SK-N-SH (cell line): ENCODE results near the gene DISP1. TPM values are rescaled to one million over a fixed set of nuclear protein-coding genes. Genes with fewer than 3 reads are reported as not detected.

Source experiments
- CTCF ChIA-PET: fragments of 300-600, 350-600 bp; formaldehyde crosslinking; extraction: SDS; loops from one replicate; lab custom pipeline; 2021; lab: Yijun Ruan, JAX
- POLR2A ChIA-PET: fragments of 350-600 bp; sonication (Branson Sonifier 250); formaldehyde crosslinking; extraction: SDS; loops from one replicate; lab custom pipeline; 2020; ENCODE audit warnings: antibody characterized with exemption, inconsistent platforms; lab: Yijun Ruan, JAX
- DNase-seq: peaks from one replicate; pipeline ENCODE4 v3.0.0; 2012
- H2AFZ ChIP-seq: fragments of 200-600 bp; sonication (generic); 2 replicates; pipeline ENCODE4 v1.8.1; 2016; ENCODE audit warnings: antibody characterized with exemption, mild to moderate bottlenecking, low read depth
- H3F3A ChIP-seq: fragments of 200-600 bp; sonication (generic); replicated peaks from 2 replicates; pipeline ENCODE3; 2016; ENCODE audit warnings: antibody characterized with exemption, mild to moderate bottlenecking; ENCODE audit not compliant: insufficient read depth
- H3K27ac ChIP-seq, 2 experiments: fragments of 200-500 bp in 1 of 2; fragments of 200-600 bp in 1 of 2; sonication (Bioruptor generic) in 1 of 2; sonication (generic), shearing (Covaris generic) in 1 of 2; 2 replicates each; pipeline versions ENCODE4 v1.5.1 to v1.6.1; 2014 to 2016; ENCODE audit warnings: low read depth in 2 of 2, inconsistent platforms in 1 of 2, low read length in 1 of 2, mild to moderate bottlenecking in 1 of 2, mixed read lengths in 1 of 2
- H3K27me3 ChIP-seq: fragments of 200-600 bp; sonication (generic), shearing (Covaris generic); 2 replicates; pipeline ENCODE4 v1.6.1; 2016; ENCODE audit warnings: mixed run types; ENCODE audit not compliant: insufficient read depth
- H3K36me3 ChIP-seq, 2 experiments: fragments of 200-500 bp in 1 of 2; fragments of 200-600 bp in 1 of 2; sonication (Bioruptor generic) in 1 of 2; sonication (generic) in 1 of 2; replicated peaks in 1 of 2; 2 replicates each; pipeline versions ENCODE3 to v1.5.1; 2014 to 2016; ENCODE audit warnings: low read length in 1 of 2, mild to moderate bottlenecking in 1 of 2; ENCODE audit not compliant: insufficient read depth in 2 of 2, control insufficient read depth in 1 of 2
- H3K4me1 ChIP-seq, 2 experiments: fragments of 200-500 bp in 1 of 2; fragments of 200-600 bp in 1 of 2; sonication (Bioruptor generic) in 1 of 2; sonication (generic), shearing (Covaris generic) in 1 of 2; 2 replicates each; pipeline versions ENCODE4 v1.5.1 to v1.6.1; 2014 to 2016; ENCODE audit warnings: low read depth in 1 of 2, low read length in 1 of 2, mixed run types in 1 of 2; ENCODE audit not compliant: insufficient read depth in 2 of 2, control insufficient read depth in 1 of 2
- H3K4me2 ChIP-seq: fragments of 200-600 bp; sonication (generic), shearing (Covaris generic); 2 replicates; pipeline ENCODE4 v1.6.1; 2017; ENCODE audit warnings: mixed run types
- H3K4me3 ChIP-seq, 2 experiments: fragments of 200-500 bp in 1 of 2; fragments of 200-600 bp in 1 of 2; sonication (Bioruptor generic) in 1 of 2; sonication (generic), shearing (Covaris generic) in 1 of 2; 2 replicates each; pipeline versions ENCODE4 v1.5.1 to v1.8.1; 2014 to 2016; ENCODE audit warnings: low read depth in 2 of 2, inconsistent platforms in 1 of 2, low read length in 1 of 2, mild to moderate bottlenecking in 1 of 2, mixed read lengths in 1 of 2, moderate library complexity in 1 of 2
- H3K79me2 ChIP-seq: fragments of 200-600 bp; sonication (generic); 2 replicates; pipeline ENCODE4 v1.8.1; 2017; ENCODE audit warnings: mild to moderate bottlenecking; ENCODE audit not compliant: insufficient read depth
- H3K9ac ChIP-seq: fragments of 200-600 bp; sonication (generic); 2 replicates; pipeline ENCODE4 v1.6.1; 2017; ENCODE audit warnings: mixed run types
- H3K9me2 ChIP-seq: fragments of 200-600 bp; sonication (generic); 2 replicates; pipeline ENCODE4 v1.6.1; 2017; ENCODE audit warnings: mixed run types
- H3K9me3 ChIP-seq: fragments of 200-600 bp; sonication (generic); 2 replicates; pipeline ENCODE4 v1.6.1; 2017; ENCODE audit warnings: mixed run types, mild to moderate bottlenecking, moderate library complexity
- H4K20me1 ChIP-seq: fragments of 200-600 bp; sonication (generic); 2 replicates; pipeline ENCODE4 v1.6.1; 2017; ENCODE audit warnings: mild to moderate bottlenecking, mixed run types; ENCODE audit not compliant: insufficient read depth
- CHD2 ChIP-seq: fragments of 150-350 bp; IDR thresholded peaks from 2 replicates; pipeline ENCODE4 v1.6.1; 2018; ENCODE audit warnings: low read length; ENCODE audit not compliant: partially characterized antibody
- ELF1 ChIP-seq: IDR thresholded peaks from 2 replicates; pipeline ENCODE4 v1.4.0; 2012
- FOXJ3 ChIP-seq: sonication (generic); formaldehyde crosslinking; IDR thresholded peaks from 2 replicates; pipeline ENCODE4 v1.5.1; 2020; ENCODE audit warnings: mild to moderate bottlenecking, missing genetic modification reagents
- JUND ChIP-seq: IDR thresholded peaks from 2 replicates; pipeline ENCODE4 v1.4.0; 2012
- MXI1 ChIP-seq: IDR thresholded peaks from 2 replicates; pipeline ENCODE4 v1.6.1; 2012; ENCODE audit warnings: mild to moderate bottlenecking, low read depth, low read length, improper control_type of control experiment
- POLR2AphosphoS5 ChIP-seq: IDR thresholded peaks from 2 replicates; pipeline ENCODE4 v1.6.1; 2012; ENCODE audit warnings: low read depth, low read length
- RCOR1 ChIP-seq: fragments of 150-350 bp; IDR thresholded peaks from 2 replicates; pipeline ENCODE4 v1.6.1; 2017; ENCODE audit warnings: antibody characterized with exemption, low read length
- RFX5 ChIP-seq: IDR thresholded peaks from 2 replicates; pipeline ENCODE4 v1.6.1; 2012; ENCODE audit warnings: mild to moderate bottlenecking, improper control_type of control experiment, low read length
- TEAD4 ChIP-seq: IDR thresholded peaks from 2 replicates; pipeline ENCODE4 v1.4.0; 2012; ENCODE audit warnings: mild to moderate bottlenecking, borderline replicate concordance; ENCODE audit not compliant: insufficient read depth
- YY1 ChIP-seq: IDR thresholded peaks from 2 replicates; pipeline ENCODE4 v1.4.0; 2012; ENCODE audit warnings: low read depth, mild to moderate bottlenecking
- WGBS: methylation state at CpG from one replicate; pipeline ENCODE4 v1.1.6; 2017; ENCODE audit warnings: low lambda C conversion rate; 5-methylcytosine and 5-hydroxymethylcytosine counted together
- polyA plus RNA-seq, 3 experiments: library from polyadenylated mRNA; depleted of rRNA; stranded (reverse); fragments of >200 nt; gene quantifications; 2 replicates each; pipeline ENCODE4 v1.2.3, GENCODE V29; 2012
- TF ChIP-seq, protein P1 (sequence below): fragments of 150-350 bp; IDR thresholded peaks from 2 replicates; pipeline ENCODE4 v1.6.1; 2016; ENCODE audit warnings: mild to moderate bottlenecking, low read depth, low read length
- TF ChIP-seq, protein P2 (sequence below): IDR thresholded peaks from 2 replicates; pipeline ENCODE4 v1.6.1; 2012; ENCODE audit warnings: mild to moderate bottlenecking, low read depth, low read length, moderate library complexity
- TF ChIP-seq, protein P3 (sequence below): fragments of 150-350 bp; IDR thresholded peaks from 2 replicates; pipeline ENCODE4 v1.6.1; 2017; ENCODE audit warnings: antibody characterized with exemption, low read length, low read depth, borderline replicate concordance
- TF ChIP-seq, protein P4 (sequence below): IDR thresholded peaks from 2 replicates; pipeline ENCODE4; 2012

DISP1 gene
- polyA plus RNA-seq, 1 of the 3 experiments (the other 2 are of a cell fraction) = 4.4 TPM

DNA sequence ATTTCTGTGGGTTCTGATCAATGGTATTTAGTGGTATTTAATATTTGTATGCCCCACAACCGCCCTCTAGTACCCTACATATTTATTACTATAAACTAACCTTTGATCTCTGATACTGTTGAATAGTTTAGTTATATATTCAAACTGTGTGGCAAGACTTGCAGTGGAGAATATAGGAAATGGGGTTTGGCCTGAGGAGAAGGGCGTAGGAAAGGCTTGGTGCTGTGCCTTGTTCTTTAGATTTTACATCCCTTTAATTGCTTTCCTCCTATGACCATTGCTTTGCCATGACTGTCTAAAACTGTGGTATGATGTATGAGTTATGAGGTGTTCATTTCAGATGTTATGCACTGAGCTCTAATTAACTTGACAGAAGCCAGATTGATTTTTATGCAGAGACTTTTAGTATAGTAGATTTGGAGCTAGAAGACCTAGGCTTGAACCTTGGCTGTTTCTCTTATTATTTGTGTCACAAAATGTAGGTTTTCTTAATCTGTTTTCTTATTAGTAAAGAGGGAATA is 18.6 kb downstream of the DISP1 start:
- no peaks in the 10 kb centered on the region for H3K9me2 ChIP-seq

DNA sequence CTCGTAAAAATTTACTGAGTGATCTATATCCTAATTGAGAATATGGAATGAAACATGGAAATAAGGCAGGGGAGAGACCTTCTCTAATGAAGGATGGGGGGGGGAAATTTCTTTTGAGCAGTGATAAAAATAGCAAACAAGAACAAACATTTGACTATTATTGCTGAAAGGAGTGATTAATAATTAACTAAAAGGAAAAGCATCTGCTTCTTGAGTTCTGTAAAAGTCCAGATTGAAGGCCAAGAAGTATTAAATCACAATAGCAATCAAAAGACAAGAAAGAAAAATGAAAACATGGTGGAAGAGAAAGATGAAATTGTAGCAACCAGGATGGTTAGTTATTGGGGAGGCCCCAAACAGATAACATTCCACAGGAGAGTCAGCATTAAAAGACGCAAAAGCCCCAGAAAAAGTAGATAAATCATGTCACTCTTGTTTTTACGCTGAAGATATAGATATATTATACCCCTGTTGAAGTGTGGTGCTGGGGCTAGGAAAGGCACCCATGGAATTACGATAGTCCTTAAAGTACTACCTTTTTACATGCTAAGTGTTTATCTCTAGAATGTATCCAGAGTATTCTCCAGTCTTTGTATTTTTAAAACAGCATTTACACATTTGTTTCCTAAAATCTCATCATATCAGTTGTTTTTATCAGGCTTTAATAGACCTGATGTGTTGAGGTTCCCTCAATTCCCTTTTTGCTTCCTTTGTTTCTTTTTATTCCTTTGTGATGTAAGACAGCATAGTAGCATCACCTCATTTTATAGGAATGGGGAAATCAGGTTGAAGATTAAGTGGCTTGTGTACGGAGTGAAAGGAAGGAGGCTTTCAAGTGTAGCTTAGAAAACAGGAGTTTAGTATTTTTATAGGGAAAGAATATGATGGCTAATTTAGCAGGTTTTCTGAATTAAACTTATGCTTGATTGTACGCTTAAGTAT is 28.9 kb downstream of the DISP1 start:
- H3F3A ChIP-seq = no peaks in the 10 kb centered on the region
- no peak for TF ChIP-seq YY1
- no peak for TF ChIP-seq JUND
- TF ChIP-seq, protein P1, sequence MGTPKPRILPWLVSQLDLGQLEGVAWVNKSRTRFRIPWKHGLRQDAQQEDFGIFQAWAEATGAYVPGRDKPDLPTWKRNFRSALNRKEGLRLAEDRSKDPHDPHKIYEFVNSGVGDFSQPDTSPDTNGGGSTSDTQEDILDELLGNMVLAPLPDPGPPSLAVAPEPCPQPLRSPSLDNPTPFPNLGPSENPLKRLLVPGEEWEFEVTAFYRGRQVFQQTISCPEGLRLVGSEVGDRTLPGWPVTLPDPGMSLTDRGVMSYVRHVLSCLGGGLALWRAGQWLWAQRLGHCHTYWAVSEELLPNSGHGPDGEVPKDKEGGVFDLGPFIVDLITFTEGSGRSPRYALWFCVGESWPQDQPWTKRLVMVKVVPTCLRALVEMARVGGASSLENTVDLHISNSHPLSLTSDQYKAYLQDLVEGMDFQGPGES = no peak
- TF ChIP-seq FOXJ3 (CRISPR knock-in tag) = no peak
- TF ChIP-seq ELF1 = no peak
- TF ChIP-seq TEAD4 = no peak
- no peak for TF ChIP-seq CHD2
- no peak for TF ChIP-seq POLR2AphosphoS5
- TF ChIP-seq, protein P2, sequence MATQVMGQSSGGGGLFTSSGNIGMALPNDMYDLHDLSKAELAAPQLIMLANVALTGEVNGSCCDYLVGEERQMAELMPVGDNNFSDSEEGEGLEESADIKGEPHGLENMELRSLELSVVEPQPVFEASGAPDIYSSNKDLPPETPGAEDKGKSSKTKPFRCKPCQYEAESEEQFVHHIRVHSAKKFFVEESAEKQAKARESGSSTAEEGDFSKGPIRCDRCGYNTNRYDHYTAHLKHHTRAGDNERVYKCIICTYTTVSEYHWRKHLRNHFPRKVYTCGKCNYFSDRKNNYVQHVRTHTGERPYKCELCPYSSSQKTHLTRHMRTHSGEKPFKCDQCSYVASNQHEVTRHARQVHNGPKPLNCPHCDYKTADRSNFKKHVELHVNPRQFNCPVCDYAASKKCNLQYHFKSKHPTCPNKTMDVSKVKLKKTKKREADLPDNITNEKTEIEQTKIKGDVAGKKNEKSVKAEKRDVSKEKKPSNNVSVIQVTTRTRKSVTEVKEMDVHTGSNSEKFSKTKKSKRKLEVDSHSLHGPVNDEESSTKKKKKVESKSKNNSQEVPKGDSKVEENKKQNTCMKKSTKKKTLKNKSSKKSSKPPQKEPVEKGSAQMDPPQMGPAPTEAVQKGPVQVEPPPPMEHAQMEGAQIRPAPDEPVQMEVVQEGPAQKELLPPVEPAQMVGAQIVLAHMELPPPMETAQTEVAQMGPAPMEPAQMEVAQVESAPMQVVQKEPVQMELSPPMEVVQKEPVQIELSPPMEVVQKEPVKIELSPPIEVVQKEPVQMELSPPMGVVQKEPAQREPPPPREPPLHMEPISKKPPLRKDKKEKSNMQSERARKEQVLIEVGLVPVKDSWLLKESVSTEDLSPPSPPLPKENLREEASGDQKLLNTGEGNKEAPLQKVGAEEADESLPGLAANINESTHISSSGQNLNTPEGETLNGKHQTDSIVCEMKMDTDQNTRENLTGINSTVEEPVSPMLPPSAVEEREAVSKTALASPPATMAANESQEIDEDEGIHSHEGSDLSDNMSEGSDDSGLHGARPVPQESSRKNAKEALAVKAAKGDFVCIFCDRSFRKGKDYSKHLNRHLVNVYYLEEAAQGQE = no peak
- TF ChIP-seq, protein P3, sequence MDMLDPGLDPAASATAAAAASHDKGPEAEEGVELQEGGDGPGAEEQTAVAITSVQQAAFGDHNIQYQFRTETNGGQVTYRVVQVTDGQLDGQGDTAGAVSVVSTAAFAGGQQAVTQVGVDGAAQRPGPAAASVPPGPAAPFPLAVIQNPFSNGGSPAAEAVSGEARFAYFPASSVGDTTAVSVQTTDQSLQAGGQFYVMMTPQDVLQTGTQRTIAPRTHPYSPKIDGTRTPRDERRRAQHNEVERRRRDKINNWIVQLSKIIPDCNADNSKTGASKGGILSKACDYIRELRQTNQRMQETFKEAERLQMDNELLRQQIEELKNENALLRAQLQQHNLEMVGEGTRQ = no peak
- TF ChIP-seq RCOR1 = no peak
- H2AFZ ChIP-seq = no peak overlapping the region
- no peak overlapping the region for H3K4me3 ChIP-seq
- H4K20me1 ChIP-seq = no peaks in the 10 kb centered on the region
- ChIA-PET CTCF (interaction anchor here (1.2 kb wide), 1 partner anchor 17 kb away, joined by 3 read pairs; no protein-coding TSS in a partner anchor), POLR2A (no interaction called here)
- H3K27me3 ChIP-seq = no peaks in the 10 kb centered on the region
- H3K4me2 ChIP-seq = no peak overlapping the region
- H3K79me2 ChIP-seq = peaks cover 2% of the 10 kb centered on the region; the same call in 1 of the 2 replicates
- DNase-seq = no peak
- 88% methylated on average over 6 of the region's 6 CpGs for WGBS
- H3K27ac ChIP-seq = no peak overlapping the region; a peak in 1 of 4 replicates
- H3K9ac ChIP-seq = no peak overlapping the region
- H3K36me3 ChIP-seq = no peaks in the 10 kb centered on the region
- no peaks in the 10 kb centered on the region for H3K9me3 ChIP-seq
- no peaks in the 10 kb centered on the region; a peak in 1 of 4 replicates for H3K4me1 ChIP-seq
- H3K9me2 ChIP-seq = no peaks in the 10 kb centered on the region; the same call in 1 of the 2 replicates

More for the DNA sequence above, 18.6 kb downstream of the DISP1 start:
- CTCF ChIA-PET = no interaction called here
- peaks cover 7% of the 10 kb centered on the region for H3F3A ChIP-seq
- 94% methylated on average over 2 of the region's 2 CpGs for WGBS
- no peak overlapping the region for H2AFZ ChIP-seq
- POLR2A ChIA-PET = no interaction called here
- no peak for TF ChIP-seq RFX5
- TF ChIP-seq, protein P4, sequence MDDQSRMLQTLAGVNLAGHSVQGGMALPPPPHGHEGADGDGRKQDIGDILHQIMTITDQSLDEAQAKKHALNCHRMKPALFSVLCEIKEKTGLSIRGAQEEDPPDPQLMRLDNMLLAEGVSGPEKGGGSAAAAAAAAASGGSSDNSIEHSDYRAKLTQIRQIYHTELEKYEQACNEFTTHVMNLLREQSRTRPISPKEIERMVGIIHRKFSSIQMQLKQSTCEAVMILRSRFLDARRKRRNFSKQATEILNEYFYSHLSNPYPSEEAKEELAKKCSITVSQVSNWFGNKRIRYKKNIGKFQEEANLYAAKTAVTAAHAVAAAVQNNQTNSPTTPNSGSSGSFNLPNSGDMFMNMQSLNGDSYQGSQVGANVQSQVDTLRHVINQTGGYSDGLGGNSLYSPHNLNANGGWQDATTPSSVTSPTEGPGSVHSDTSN = 0 out of 2 replicates have a peak, but pooled peaks have one; percentile 4
- no peak for TF ChIP-seq YY1
- no peak for TF ChIP-seq MXI1
- H3K79me2 ChIP-seq = 0 out of 2 replicates have a peak, but pooled peaks cover 3% of the 10 kb centered on the region
- no peak overlapping the region for H3K27ac ChIP-seq
- H3K4me3 ChIP-seq = no peak overlapping the region
- no peak overlapping the region for H3K4me2 ChIP-seq
- H4K20me1 ChIP-seq = no peaks in the 10 kb centered on the region
- no peak overlapping the region for H3K9ac ChIP-seq
- peaks cover 4 to 5% of the 10 kb centered on the region in 2 experiments for H3K36me3 ChIP-seq
- H3K9me3 ChIP-seq = no peaks in the 10 kb centered on the region
- no peak for DNase-seq
- peaks cover 4 to 6% of the 10 kb centered on the region in 2 experiments; a peak in 1 of 4 replicates for H3K4me1 ChIP-seq
- H3K27me3 ChIP-seq = no peaks in the 10 kb centered on the region
